H1 (cell line): ENCODE measurements around the gene FSTL4.

Experiments used
- CEBPB ChIP-seq: IDR thresholded peaks from 2 replicates; pipeline ENCODE4 v1.6.1; 2012; ENCODE audit warnings: low read depth, low read length
- EP300 ChIP-seq, 2 experiments: IDR thresholded peaks; 1 replicate in 1 of 2; 2 replicates in 1 of 2; pipeline ENCODE4 v1.6.1; 2011 to 2012; ENCODE audit warnings: low read depth in 2 of 2, low read length in 2 of 2, mild to moderate bottlenecking in 2 of 2, borderline replicate concordance in 1 of 2, inconsistent platforms in 1 of 2, moderate library complexity in 1 of 2
- EZH2 ChIP-seq: fragments of 200-600 bp; sonication (generic); IDR thresholded peaks from 2 replicates; pipeline ENCODE4 v1.7.1; 2012; ENCODE audit warnings: low read depth, mild to moderate bottlenecking, moderate library complexity, low read length, inconsistent platforms; ENCODE audit not compliant: severe bottlenecking
- POLR2AphosphoS5 ChIP-seq: IDR thresholded peaks from 2 replicates; pipeline ENCODE4 v1.6.1; 2011; ENCODE audit warnings: low read depth, low read length
- TEAD4 ChIP-seq: IDR thresholded peaks from 2 replicates; pipeline ENCODE4 v1.6.1; 2012; ENCODE audit warnings: low read depth, low read length, inconsistent platforms, mixed read lengths
- TF ChIP-seq, protein P1 (sequence below), 3 experiments: IDR thresholded peaks; 1 replicate in 2 of 3; 2 replicates in 1 of 3; pipeline versions ENCODE4 v1.5.1 to v1.6.1; 2011; ENCODE audit warnings: low read length in 3 of 3, mild to moderate bottlenecking in 3 of 3, inconsistent platforms in 2 of 3, low read depth in 1 of 3, moderate library complexity in 1 of 3; ENCODE audit not compliant: insufficient read depth in 1 of 3; ENCODE audit errors: control extremely low read depth in 1 of 3

- TF ChIP-seq, protein P1, sequence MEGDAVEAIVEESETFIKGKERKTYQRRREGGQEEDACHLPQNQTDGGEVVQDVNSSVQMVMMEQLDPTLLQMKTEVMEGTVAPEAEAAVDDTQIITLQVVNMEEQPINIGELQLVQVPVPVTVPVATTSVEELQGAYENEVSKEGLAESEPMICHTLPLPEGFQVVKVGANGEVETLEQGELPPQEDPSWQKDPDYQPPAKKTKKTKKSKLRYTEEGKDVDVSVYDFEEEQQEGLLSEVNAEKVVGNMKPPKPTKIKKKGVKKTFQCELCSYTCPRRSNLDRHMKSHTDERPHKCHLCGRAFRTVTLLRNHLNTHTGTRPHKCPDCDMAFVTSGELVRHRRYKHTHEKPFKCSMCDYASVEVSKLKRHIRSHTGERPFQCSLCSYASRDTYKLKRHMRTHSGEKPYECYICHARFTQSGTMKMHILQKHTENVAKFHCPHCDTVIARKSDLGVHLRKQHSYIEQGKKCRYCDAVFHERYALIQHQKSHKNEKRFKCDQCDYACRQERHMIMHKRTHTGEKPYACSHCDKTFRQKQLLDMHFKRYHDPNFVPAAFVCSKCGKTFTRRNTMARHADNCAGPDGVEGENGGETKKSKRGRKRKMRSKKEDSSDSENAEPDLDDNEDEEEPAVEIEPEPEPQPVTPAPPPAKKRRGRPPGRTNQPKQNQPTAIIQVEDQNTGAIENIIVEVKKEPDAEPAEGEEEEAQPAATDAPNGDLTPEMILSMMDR (IDR thresholded peaks at IDR 0.05; ENCODE audit: control extremely low read depth in 1 of 3, insufficient read depth in 1 of 3, low read depth in 1 of 3, low read length in 3 of 3) = peak; percentile 45 to 60 (median 56); a peak in 3 of 4 replicates
- TF ChIP-seq CEBPB (no peak), POLR2AphosphoS5 (no peak), EP300 (IDR thresholded peaks at IDR 0.05; ENCODE audit: borderline replicate concordance in 1 of 2, low read depth in 2 of 2, low read length in 2 of 2) (no peak), TEAD4 (0 out of 2 replicates have a peak, but pooled peaks have one; percentile 7), EZH2 (no peak)
Observed at GRCh38 chr5:133287500-133287899, 324.8 kb downstream of the FSTL4 start.
